AG04449 (cell line): ENCODE results near the gene BLMH.

Experiments
- CTCF ChIA-PET: fragments of 350-600 bp; formaldehyde crosslinking; extraction: SDS; loops from one replicate; lab custom pipeline; 2021; ENCODE audit warnings: antibody characterized with exemption; lab: Yijun Ruan, JAX
- POLR2A ChIA-PET: fragments of 400-600, 350-600 bp; formaldehyde crosslinking; extraction: SDS; loops from one replicate; lab custom pipeline; 2020; ENCODE audit warnings: antibody characterized with exemption, inconsistent platforms; lab: Yijun Ruan, JAX
- DNase-seq: peaks from one replicate; pipeline ENCODE4 v3.0.0-alpha.2; 2010; ENCODE audit warnings: low read depth, low spot score
- H3K4me3 ChIP-seq: 2 replicates; pipeline ENCODE4 v1.5.1; 2011; ENCODE audit warnings: low read depth, mild to moderate bottlenecking, control low read depth, low read length
- TF ChIP-seq, protein P1 (sequence below): IDR thresholded peaks from one replicate; pipeline ENCODE4 v1.5.1; 2011; ENCODE audit warnings: mild to moderate bottlenecking, moderate library complexity, low read length, control low read depth, inconsistent platforms; ENCODE audit not compliant: insufficient read depth; ENCODE audit errors: missing control alignments

The BLMH gene

DNA sequence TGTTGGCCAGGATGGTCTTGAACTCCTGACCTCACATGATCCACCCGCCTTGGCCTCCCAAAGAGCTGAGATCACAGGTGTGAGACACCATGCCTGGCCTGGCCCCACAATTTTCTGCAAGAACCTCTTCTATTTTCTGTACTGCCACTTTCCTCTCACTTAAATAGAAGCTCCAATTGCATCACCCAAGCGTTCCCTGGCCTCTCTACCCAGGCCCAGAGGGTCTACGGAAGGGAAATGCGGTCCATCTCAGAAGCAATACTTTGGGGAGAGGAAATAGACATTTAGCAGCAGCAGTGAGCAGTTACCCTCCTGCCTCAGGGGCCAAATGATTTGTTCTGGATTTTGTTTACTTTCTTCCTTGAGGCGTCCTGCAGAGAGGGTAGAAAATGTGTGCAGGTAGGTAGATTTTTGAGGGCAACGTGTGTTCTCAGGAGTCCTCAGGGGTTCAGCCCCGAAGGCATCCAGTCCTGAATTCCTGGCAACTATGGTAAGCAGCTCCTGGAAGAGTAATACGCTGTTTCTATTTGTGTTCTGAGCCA, 67.3 kb downstream of the BLMH start:
- CTCF ChIA-PET, result interaction anchor here (0.7 kb wide), 1 partner anchor 9 kb away, joined by 3 read pairs; no protein-coding TSS in a partner anchor
- H3K4me3 ChIP-seq, result no peak overlapping the region
- TF ChIP-seq, protein P1, sequence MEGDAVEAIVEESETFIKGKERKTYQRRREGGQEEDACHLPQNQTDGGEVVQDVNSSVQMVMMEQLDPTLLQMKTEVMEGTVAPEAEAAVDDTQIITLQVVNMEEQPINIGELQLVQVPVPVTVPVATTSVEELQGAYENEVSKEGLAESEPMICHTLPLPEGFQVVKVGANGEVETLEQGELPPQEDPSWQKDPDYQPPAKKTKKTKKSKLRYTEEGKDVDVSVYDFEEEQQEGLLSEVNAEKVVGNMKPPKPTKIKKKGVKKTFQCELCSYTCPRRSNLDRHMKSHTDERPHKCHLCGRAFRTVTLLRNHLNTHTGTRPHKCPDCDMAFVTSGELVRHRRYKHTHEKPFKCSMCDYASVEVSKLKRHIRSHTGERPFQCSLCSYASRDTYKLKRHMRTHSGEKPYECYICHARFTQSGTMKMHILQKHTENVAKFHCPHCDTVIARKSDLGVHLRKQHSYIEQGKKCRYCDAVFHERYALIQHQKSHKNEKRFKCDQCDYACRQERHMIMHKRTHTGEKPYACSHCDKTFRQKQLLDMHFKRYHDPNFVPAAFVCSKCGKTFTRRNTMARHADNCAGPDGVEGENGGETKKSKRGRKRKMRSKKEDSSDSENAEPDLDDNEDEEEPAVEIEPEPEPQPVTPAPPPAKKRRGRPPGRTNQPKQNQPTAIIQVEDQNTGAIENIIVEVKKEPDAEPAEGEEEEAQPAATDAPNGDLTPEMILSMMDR, result no peak
- DNase-seq, result no peak
- POLR2A ChIA-PET, result interaction anchor here (0.6 kb wide), 1 partner anchor 29 kb away, joined by 3 read pairs; no protein-coding TSS in a partner anchor

- no peak overlapping the region for H3K4me3 ChIP-seq
- TF ChIP-seq, protein P1, result no peak
- POLR2A ChIA-PET, result interaction anchor here (0.6 kb wide), 1 partner anchor 480 kb away, joined by 3 read pairs; no protein-coding TSS in a partner anchor
- CTCF ChIA-PET, result interaction anchor here (1.2 kb wide), 1 partner anchor 18 kb away, joined by 3 read pairs; no protein-coding TSS in a partner anchor
- DNase-seq, result no peak
Measured at GRCh38 chr17:30222721-30223175, 69.0 kb downstream of the BLMH start.

GRCh38 chr17:30222251-30222650, 69.5 kb downstream of the BLMH start:
- no peak overlapping the region for H3K4me3 ChIP-seq
- ChIA-PET POLR2A (interaction anchor here (0.6 kb wide), 1 partner anchor 481 kb away, joined by 3 read pairs; no protein-coding TSS in a partner anchor), CTCF (interaction anchor here (1.2 kb wide), 1 partner anchor 17 kb away, joined by 3 read pairs; no protein-coding TSS in a partner anchor)
- no peak for DNase-seq
- TF ChIP-seq, protein P1, result no peak

GRCh38 chr17:30221346-30221745, 70.4 kb downstream of the BLMH start:
- H3K4me3 ChIP-seq, result no peak overlapping the region
- ChIA-PET POLR2A (no interaction called here), CTCF (interaction anchor here (1.2 kb wide), 1 partner anchor 16 kb away, joined by 3 read pairs; no protein-coding TSS in a partner anchor)
- DNase-seq, result no peak
- TF ChIP-seq, protein P1, result no peak

- POLR2A ChIA-PET, result no interaction called here
- TF ChIP-seq, protein P1, result no peak
Measured at GRCh38 chr17:30220414-30220813, 71.3 kb downstream of the BLMH start.

DNA sequence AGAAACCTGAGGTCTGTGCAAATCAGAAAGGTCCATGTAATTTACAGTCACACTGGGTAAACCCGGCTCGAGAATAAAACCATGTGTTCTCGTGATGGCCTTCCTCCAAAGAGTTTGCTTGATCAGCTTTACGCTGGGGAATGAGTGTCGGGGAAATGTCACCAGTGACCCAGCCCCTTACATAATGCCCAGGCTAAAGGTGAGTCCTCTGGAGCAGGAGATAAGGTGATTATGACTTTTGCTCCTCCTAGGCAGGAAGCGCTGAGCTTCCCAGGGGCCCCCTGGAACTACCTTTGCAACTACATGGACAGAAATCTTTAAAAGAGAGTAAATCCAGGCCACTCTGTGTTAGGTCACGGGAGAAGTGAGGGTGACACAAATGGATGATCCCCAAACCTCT, 71.9 kb downstream of the BLMH start:
- ChIA-PET CTCF (no interaction called here), POLR2A (no interaction called here)
- DNase-seq, result no peak
- TF ChIP-seq, protein P1, result no peak
- no peak overlapping the region for H3K4me3 ChIP-seq

More at GRCh38 chr17:30220414-30220813, 71.3 kb downstream of the BLMH start:
- CTCF ChIA-PET, result no interaction called here
- no peak overlapping the region for H3K4me3 ChIP-seq
- DNase-seq, result no peak
